Keratinocyte (primary cell): ENCODE measurements around the gene PAPPA. TPM values are rescaled to one million over a fixed set of nuclear protein-coding genes. Genes with fewer than 3 reads are reported as not detected.

Experiments used
- DNase-seq: peaks from one replicate; pipeline ENCODE4 v3.0.0-alpha.2; 2011; ENCODE audit warnings: low read depth, missing footprints, low spot score
- FAIRE-seq: peaks from 2 replicates; lab custom pipeline; 2011; peaks lifted over from hg19 to GRCh38; lab: Jason Lieb, UNC
- H2AFZ ChIP-seq: 2 replicates; pipeline ENCODE4 v1.6.0; 2012; ENCODE audit warnings: low read length, control low read depth, inconsistent platforms; ENCODE audit not compliant: control insufficient read depth
- H3K27ac ChIP-seq: 2 replicates; pipeline ENCODE4 v1.5.1; 2011; ENCODE audit warnings: low read length; ENCODE audit not compliant: control insufficient read depth, insufficient read depth
- H3K27me3 ChIP-seq: 3 replicates; pipeline ENCODE4 v1.6.0; 2011; ENCODE audit warnings: low read length; ENCODE audit not compliant: control insufficient read depth, insufficient read depth; ENCODE audit errors: extremely low read depth
- H3K36me3 ChIP-seq, 2 experiments: 2 replicates in 1 of 2; 3 replicates in 1 of 2; pipeline ENCODE4 v1.5.1; 2011; ENCODE audit warnings: low read length in 2 of 2, mild to moderate bottlenecking in 1 of 2; ENCODE audit not compliant: control insufficient read depth in 2 of 2, insufficient read depth in 2 of 2; ENCODE audit errors: extremely low read depth in 1 of 2
- H3K4me1 ChIP-seq: 3 replicates; pipeline ENCODE4 v1.5.1; 2011; ENCODE audit warnings: low read length; ENCODE audit not compliant: control insufficient read depth, insufficient read depth; ENCODE audit errors: extremely low read depth
- H3K4me2 ChIP-seq: 3 replicates; pipeline ENCODE4 v1.6.0; 2011; ENCODE audit warnings: low read depth, low read length; ENCODE audit not compliant: control insufficient read depth, insufficient read depth; ENCODE audit errors: extremely low read depth
- H3K4me3 ChIP-seq, 3 experiments: fragments of 200-600 bp in 1 of 3; sonication (generic) in 1 of 3; 2 replicates in 2 of 3; 3 replicates in 1 of 3; pipeline ENCODE4 v1.5.1; 2011 to 2016; ENCODE audit warnings: low read length in 3 of 3, mild to moderate bottlenecking in 3 of 3, control low read depth in 2 of 3, inconsistent platforms in 1 of 3, low read depth in 1 of 3, mixed read lengths in 1 of 3, mixed run types in 1 of 3, moderate library complexity in 1 of 3; ENCODE audit not compliant: control insufficient read depth in 2 of 3, insufficient read depth in 2 of 3; ENCODE audit errors: extremely low read depth in 1 of 3
- H3K79me2 ChIP-seq: 2 replicates; pipeline ENCODE4 v1.6.0; 2012; ENCODE audit warnings: low read length; ENCODE audit not compliant: control insufficient read depth, insufficient read depth
- H3K9ac ChIP-seq: 3 replicates; pipeline ENCODE4 v1.6.0; 2011; ENCODE audit warnings: low read length; ENCODE audit not compliant: control insufficient read depth, insufficient read depth; ENCODE audit errors: extremely low read depth
- H3K9me1 ChIP-seq: 3 replicates; pipeline ENCODE4 v1.6.0; 2011; ENCODE audit warnings: low read length; ENCODE audit not compliant: control insufficient read depth, insufficient read depth; ENCODE audit errors: extremely low read depth
- H3K9me3 ChIP-seq: 2 replicates; pipeline ENCODE4 v1.5.1; 2012; ENCODE audit warnings: low read depth, low read length; ENCODE audit not compliant: control insufficient read depth
- H4K20me1 ChIP-seq: 3 replicates; pipeline ENCODE4 v1.6.0; 2011; ENCODE audit warnings: low read length; ENCODE audit not compliant: control insufficient read depth, insufficient read depth; ENCODE audit errors: extremely low read depth
- EZH2 ChIP-seq: IDR thresholded peaks from one replicate; pipeline ENCODE4 v1.6.1; 2012; ENCODE audit warnings: inconsistent platforms, mild to moderate bottlenecking, low read length, moderate library complexity
- dilution Hi-C: fragments of 300-500 bp; cut with MboI; formaldehyde crosslinking; loops from one replicate; pipeline ENCODE4 v1.7.0; 2020; ENCODE audit warnings: low sequenced_read_pairs; ENCODE audit not compliant: extremely low pct_ligation_motif_present
- polyA plus RNA-seq, 5 experiments: library from polyadenylated mRNA; depleted of rRNA in 3 of 5; stranded (reverse) in 3 of 5; stranded (forward) in 1 of 5; unstranded in 1 of 5; fragments of >200 nt; gene quantifications; 1 replicate in 1 of 5; 2 replicates in 3 of 5; 3 replicates in 1 of 5; pipeline versions ENCODE4 v1.2.1 to v1.2.3, GENCODE V29; 2011 to 2012; ENCODE audit warnings: missing spikeins in 2 of 5, low read depth in 1 of 5, low replicate concordance in 1 of 5
- TF ChIP-seq, protein P1 (sequence below), 3 experiments: IDR thresholded peaks in 1 of 3; conservative IDR thresholded peaks in 1 of 3; optimal IDR thresholded peaks in 1 of 3; 2 replicates in 2 of 3; 3 replicates in 1 of 3; pipeline versions ENCODE3 to v1.5.1; 2011; ENCODE audit warnings: low read length in 3 of 3, mild to moderate bottlenecking in 3 of 3, moderate library complexity in 2 of 3, control low read depth in 1 of 3, inconsistent platforms in 1 of 3; ENCODE audit not compliant: insufficient read depth in 2 of 3; ENCODE audit errors: extremely low read depth in 1 of 3

PAPPA gene
- polyA plus RNA-seq, 1 donor (not counting 4 experiments of a cell fraction or from before 2014, with no cell fraction given), result 0.77 TPM

DNA sequence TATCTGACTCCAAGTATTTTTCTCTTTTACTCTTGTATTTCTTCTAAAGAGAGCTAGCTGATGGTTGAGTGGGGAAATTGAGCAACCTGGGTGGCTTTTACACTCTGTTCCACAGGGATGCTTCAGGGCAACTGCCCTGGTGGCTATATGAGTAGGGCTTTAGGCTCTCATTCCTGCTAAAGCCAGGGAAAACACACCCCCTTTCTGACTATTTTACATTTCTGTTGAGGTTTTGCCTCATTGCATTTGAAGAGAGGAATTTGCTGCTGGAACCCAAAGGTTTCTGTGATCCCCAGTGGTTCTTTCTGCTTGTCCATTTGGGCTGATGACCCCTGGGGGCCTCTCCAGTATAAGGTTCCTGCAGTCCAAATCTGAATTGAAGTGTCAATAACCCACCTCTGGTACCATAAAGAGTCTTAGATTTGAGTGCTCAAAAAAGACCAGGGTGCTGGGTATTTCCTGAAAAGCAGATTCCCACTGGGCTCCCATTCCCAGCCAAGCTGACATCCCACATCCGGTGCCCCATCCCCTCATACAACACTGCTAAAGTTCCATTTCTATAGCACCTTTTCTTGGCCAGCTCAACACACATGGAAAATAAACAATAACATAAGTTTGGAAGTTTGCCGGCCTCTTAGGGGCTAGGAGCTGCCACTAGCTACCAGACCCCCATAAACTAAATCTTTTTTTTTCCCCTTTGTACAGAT is 59.5 kb downstream of the PAPPA start:
- Histone ChIP-seq H3K4me2 (no peak overlapping the region), H3K27ac (no peak overlapping the region), H3K4me3 (no peak overlapping the region), H3K27me3 (no peaks in the 10 kb centered on the region), H3K79me2 (no peaks in the 10 kb centered on the region), H4K20me1 (no peaks in the 10 kb centered on the region), H3K9ac (no peak overlapping the region), H3K9me3 (no peaks in the 10 kb centered on the region), H3K4me1 (no peaks in the 10 kb centered on the region), H3K9me1 (no peaks in the 10 kb centered on the region), H2AFZ (no peak overlapping the region), H3K36me3 (no peaks in the 10 kb centered on the region)
- no peak for FAIRE-seq
- TF ChIP-seq, protein P1, sequence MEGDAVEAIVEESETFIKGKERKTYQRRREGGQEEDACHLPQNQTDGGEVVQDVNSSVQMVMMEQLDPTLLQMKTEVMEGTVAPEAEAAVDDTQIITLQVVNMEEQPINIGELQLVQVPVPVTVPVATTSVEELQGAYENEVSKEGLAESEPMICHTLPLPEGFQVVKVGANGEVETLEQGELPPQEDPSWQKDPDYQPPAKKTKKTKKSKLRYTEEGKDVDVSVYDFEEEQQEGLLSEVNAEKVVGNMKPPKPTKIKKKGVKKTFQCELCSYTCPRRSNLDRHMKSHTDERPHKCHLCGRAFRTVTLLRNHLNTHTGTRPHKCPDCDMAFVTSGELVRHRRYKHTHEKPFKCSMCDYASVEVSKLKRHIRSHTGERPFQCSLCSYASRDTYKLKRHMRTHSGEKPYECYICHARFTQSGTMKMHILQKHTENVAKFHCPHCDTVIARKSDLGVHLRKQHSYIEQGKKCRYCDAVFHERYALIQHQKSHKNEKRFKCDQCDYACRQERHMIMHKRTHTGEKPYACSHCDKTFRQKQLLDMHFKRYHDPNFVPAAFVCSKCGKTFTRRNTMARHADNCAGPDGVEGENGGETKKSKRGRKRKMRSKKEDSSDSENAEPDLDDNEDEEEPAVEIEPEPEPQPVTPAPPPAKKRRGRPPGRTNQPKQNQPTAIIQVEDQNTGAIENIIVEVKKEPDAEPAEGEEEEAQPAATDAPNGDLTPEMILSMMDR (optimal IDR thresholded peaks at IDR 0.05 in 1 of 3, IDR thresholded peaks at IDR 0.05 in 1 of 3, conservative IDR thresholded peaks at IDR 0.05 in 1 of 3; ENCODE audit: extremely low read depth in 1 of 3, insufficient read depth in 2 of 3, low read length in 3 of 3), result no peak
- TF ChIP-seq EZH2, result no peak
- no peak for DNase-seq
- dilution Hi-C loops, result no loop called here

DNA sequence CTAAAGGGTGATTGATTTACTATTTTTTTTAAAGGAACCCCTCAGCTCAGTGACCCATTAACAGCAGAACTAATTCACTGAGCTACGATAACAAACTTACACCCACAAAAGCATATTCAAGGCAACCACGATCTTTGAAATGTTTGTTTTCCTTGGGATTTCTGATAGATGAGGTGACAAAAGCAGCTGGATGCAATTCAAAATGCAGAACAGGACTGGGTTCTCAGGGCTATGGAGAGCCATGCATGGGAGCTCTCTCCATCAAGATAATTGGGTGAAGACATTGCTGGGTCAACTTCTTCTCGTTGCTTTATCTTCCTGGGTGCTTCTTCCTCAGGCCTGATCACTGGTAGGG is 60.1 kb downstream of the PAPPA start:
- no peaks in the 10 kb centered on the region for H3K36me3 ChIP-seq
- dilution Hi-C loops, result no loop called here
- no peaks in the 10 kb centered on the region for H3K4me1 ChIP-seq
- no peaks in the 10 kb centered on the region for H4K20me1 ChIP-seq
- H2AFZ ChIP-seq, result no peak overlapping the region
- H3K9me3 ChIP-seq, result no peaks in the 10 kb centered on the region
- DNase-seq (no peak), FAIRE-seq (no peak)
- no peak for TF ChIP-seq EZH2
- TF ChIP-seq, protein P1 (optimal IDR thresholded peaks at IDR 0.05 in 1 of 3, IDR thresholded peaks at IDR 0.05 in 1 of 3, conservative IDR thresholded peaks at IDR 0.05 in 1 of 3; ENCODE audit: extremely low read depth in 1 of 3, insufficient read depth in 2 of 3, low read length in 3 of 3), result no peak
- H3K4me2 ChIP-seq, result no peak overlapping the region
- no peak overlapping the region for H3K9ac ChIP-seq
- no peak overlapping the region for H3K27ac ChIP-seq
- H3K4me3 ChIP-seq, result no peak overlapping the region
- H3K9me1 ChIP-seq, result no peaks in the 10 kb centered on the region
- no peaks in the 10 kb centered on the region for H3K79me2 ChIP-seq
- H3K27me3 ChIP-seq, result no peaks in the 10 kb centered on the region
